Measurements from ENCODE around the gene FGD2.
A peak's percentile ranks its signal among the peaks of the same experiment; 100 is the strongest.

The FGD2 gene

GRCh38 chr6:36959555-36960250, 45.8 kb upstream of the FGD2 start:
- Histone ChIP-seq H4K8ac (ENCODE audit: low read depth, low read length) (no peak overlapping the region), H2BK5ac (ENCODE audit: low read length) (no peak overlapping the region), H3K27ac (ENCODE audit: low read depth, low read length) (no peak overlapping the region), H3K4ac (ENCODE audit: low read depth, low read length) (no peak overlapping the region), H3K23ac (ENCODE audit: low read length) (no peak overlapping the region), H3K27me3 (ENCODE audit: insufficient read depth, low read length, poor library complexity) (no peaks in the 10 kb centered on the region), H3K4me2 (ENCODE audit: low read length) (no peak overlapping the region), H2BK15ac (replicated peaks; ENCODE audit: low read depth) (no peak overlapping the region), H3K36me3 (ENCODE audit: control insufficient read depth, insufficient read depth, low read length) (no peaks in the 10 kb centered on the region), H3K4me1 (ENCODE audit: control insufficient read depth, low read depth, low read length) (peaks cover 7% of the 10 kb centered on the region), H2BK120ac (ENCODE audit: low read depth, low read length) (no peak overlapping the region), H3K79me1 (ENCODE audit: low read length) (no peaks in the 10 kb centered on the region), H3K79me2 (ENCODE audit: control insufficient read depth, insufficient read depth, low read length) (no peaks in the 10 kb centered on the region), H3K9ac (ENCODE audit: low read length) (no peak overlapping the region), H3K56ac (ENCODE audit: low read length) (no peak overlapping the region), H4K5ac (ENCODE audit: low read length) (no peak overlapping the region), H3K18ac (ENCODE audit: low read length) (no peak overlapping the region), H2AK5ac (ENCODE audit: low read length) (no peak overlapping the region), H3K4me3 (ENCODE audit: low read length) (no peak overlapping the region)
- no CpG with 5 or more reads among the region's 17 CpGs for WGBS (ENCODE audit: extremely low coverage, insufficient coverage, low lambda C conversion rate)
- no peak for DNase-seq

- no peaks in the 10 kb centered on the region for H3K27me3 ChIP-seq (ENCODE audit: insufficient read depth, low read length, poor library complexity)
These were observed 43.7 kb upstream of the FGD2 start for GRCh38 chr6:36961441-36962435.

GRCh38 chr6:36962874-36963273, 42.6 kb upstream of the FGD2 start:
- no peaks in the 10 kb centered on the region for H3K27me3 ChIP-seq (ENCODE audit: insufficient read depth, low read length, poor library complexity)
- peaks cover 4% of the 10 kb centered on the region for H3K36me3 ChIP-seq (ENCODE audit: control insufficient read depth, insufficient read depth, low read length)
- H3K79me1 ChIP-seq (ENCODE audit: low read length), result no peaks in the 10 kb centered on the region
- no peaks in the 10 kb centered on the region for H3K4me1 ChIP-seq (ENCODE audit: control insufficient read depth, low read depth, low read length)
- no peak overlapping the region for H3K4ac ChIP-seq (ENCODE audit: low read depth, low read length)
- H2AK5ac ChIP-seq (ENCODE audit: low read length), result no peak overlapping the region
- no peak overlapping the region for H2BK5ac ChIP-seq (ENCODE audit: low read length)
- H2BK120ac ChIP-seq (ENCODE audit: low read depth, low read length), result no peak overlapping the region
- no peak overlapping the region for H3K23ac ChIP-seq (ENCODE audit: low read length)
- H3K79me2 ChIP-seq (ENCODE audit: control insufficient read depth, insufficient read depth, low read length), result no peaks in the 10 kb centered on the region
- no peak overlapping the region for H3K18ac ChIP-seq (ENCODE audit: low read length)
- DNase-seq, result peak; percentile 96
- no peak overlapping the region for H3K9ac ChIP-seq (ENCODE audit: low read length)
- no peak overlapping the region for H4K5ac ChIP-seq (ENCODE audit: low read length)
- H2BK15ac ChIP-seq (replicated peaks; ENCODE audit: low read depth), result no peak overlapping the region
- H4K8ac ChIP-seq (ENCODE audit: low read depth, low read length), result no peak overlapping the region
- WGBS (ENCODE audit: extremely low coverage, insufficient coverage, low lambda C conversion rate), result no CpG with 5 or more reads among the region's 12 CpGs
- no peak overlapping the region for H3K4me3 ChIP-seq (ENCODE audit: low read length)
- no peak overlapping the region for H3K4me2 ChIP-seq (ENCODE audit: low read length)
- H3K56ac ChIP-seq (ENCODE audit: low read length), result no peak overlapping the region
- no peak overlapping the region for H3K27ac ChIP-seq (ENCODE audit: low read depth, low read length)

More at GRCh38 chr6:36961441-36962435, 43.7 kb upstream of the FGD2 start:
- WGBS (ENCODE audit: extremely low coverage, insufficient coverage, low lambda C conversion rate), result no CpG with 5 or more reads among the region's 40 CpGs
- Histone ChIP-seq H4K5ac (ENCODE audit: low read length) (no peak overlapping the region), H2AK5ac (ENCODE audit: low read length) (no peak overlapping the region), H3K27ac (ENCODE audit: low read depth, low read length) (no peak overlapping the region), H3K4ac (ENCODE audit: low read depth, low read length) (no peak overlapping the region), H3K4me1 (ENCODE audit: control insufficient read depth, low read depth, low read length) (no peaks in the 10 kb centered on the region), H3K79me2 (ENCODE audit: control insufficient read depth, insufficient read depth, low read length) (no peaks in the 10 kb centered on the region), H2BK15ac (replicated peaks; ENCODE audit: low read depth) (no peak overlapping the region), H2BK120ac (ENCODE audit: low read depth, low read length) (no peak overlapping the region), H3K23ac (ENCODE audit: low read length) (no peak overlapping the region), H3K4me2 (ENCODE audit: low read length) (no peak overlapping the region), H2BK5ac (ENCODE audit: low read length) (no peak overlapping the region), H3K4me3 (ENCODE audit: low read length) (no peak overlapping the region), H3K79me1 (ENCODE audit: low read length) (no peaks in the 10 kb centered on the region), H3K18ac (ENCODE audit: low read length) (no peak overlapping the region), H4K8ac (ENCODE audit: low read depth, low read length) (no peak overlapping the region), H3K56ac (ENCODE audit: low read length) (no peak overlapping the region), H3K9ac (ENCODE audit: low read length) (no peak overlapping the region), H3K36me3 (ENCODE audit: control insufficient read depth, insufficient read depth, low read length) (peaks cover 1% of the 10 kb centered on the region)
- no peak for DNase-seq

GRCh38 chr6:36963451-36964290, 41.8 kb upstream of the FGD2 start:
- Histone ChIP-seq H2BK15ac (replicated peaks; ENCODE audit: low read depth) (no peak overlapping the region), H3K4me2 (ENCODE audit: low read length) (no peak overlapping the region), H3K79me2 (ENCODE audit: control insufficient read depth, insufficient read depth, low read length) (no peaks in the 10 kb centered on the region), H3K23ac (ENCODE audit: low read length) (no peak overlapping the region), H2BK120ac (ENCODE audit: low read depth, low read length) (no peak overlapping the region), H3K9ac (ENCODE audit: low read length) (no peak overlapping the region), H3K4me3 (ENCODE audit: low read length) (no peak overlapping the region), H3K27ac (ENCODE audit: low read depth, low read length) (no peak overlapping the region), H2BK5ac (ENCODE audit: low read length) (no peak overlapping the region), H3K36me3 (ENCODE audit: control insufficient read depth, insufficient read depth, low read length) (peaks cover 9% of the 10 kb centered on the region), H3K4ac (ENCODE audit: low read depth, low read length) (no peak overlapping the region), H4K8ac (ENCODE audit: low read depth, low read length) (no peak overlapping the region), H4K5ac (ENCODE audit: low read length) (no peak overlapping the region), H3K4me1 (ENCODE audit: control insufficient read depth, low read depth, low read length) (no peaks in the 10 kb centered on the region), H3K18ac (ENCODE audit: low read length) (no peak overlapping the region), H2AK5ac (ENCODE audit: low read length) (no peak overlapping the region), H3K56ac (ENCODE audit: low read length) (no peak overlapping the region), H3K27me3 (ENCODE audit: insufficient read depth, low read length, poor library complexity) (no peaks in the 10 kb centered on the region), H3K79me1 (ENCODE audit: low read length) (no peaks in the 10 kb centered on the region)
- no peak for DNase-seq
- WGBS (ENCODE audit: extremely low coverage, insufficient coverage, low lambda C conversion rate), result no CpG with 5 or more reads among the region's 11 CpGs

- WGBS (ENCODE audit: extremely low coverage, insufficient coverage, low lambda C conversion rate), result no CpG with 5 or more reads among the region's 6 CpGs
- Histone ChIP-seq H4K5ac (ENCODE audit: low read length) (no peak overlapping the region), H2AK5ac (ENCODE audit: low read length) (no peak overlapping the region), H3K23ac (ENCODE audit: low read length) (no peak overlapping the region), H2BK5ac (ENCODE audit: low read length) (no peak overlapping the region), H3K36me3 (ENCODE audit: control insufficient read depth, insufficient read depth, low read length) (peaks cover 13% of the 10 kb centered on the region), H3K79me2 (ENCODE audit: control insufficient read depth, insufficient read depth, low read length) (no peaks in the 10 kb centered on the region), H3K4me2 (ENCODE audit: low read length) (no peak overlapping the region), H3K18ac (ENCODE audit: low read length) (no peak overlapping the region), H3K79me1 (ENCODE audit: low read length) (no peaks in the 10 kb centered on the region), H3K56ac (ENCODE audit: low read length) (no peak overlapping the region), H3K9ac (ENCODE audit: low read length) (no peak overlapping the region), H2BK15ac (replicated peaks; ENCODE audit: low read depth) (no peak overlapping the region), H3K4ac (ENCODE audit: low read depth, low read length) (no peak overlapping the region), H3K4me3 (ENCODE audit: low read length) (no peak overlapping the region), H3K27ac (ENCODE audit: low read depth, low read length) (no peak overlapping the region), H2BK120ac (ENCODE audit: low read depth, low read length) (no peak overlapping the region), H3K4me1 (ENCODE audit: control insufficient read depth, low read depth, low read length) (no peaks in the 10 kb centered on the region), H3K27me3 (ENCODE audit: insufficient read depth, low read length, poor library complexity) (no peaks in the 10 kb centered on the region), H4K8ac (ENCODE audit: low read depth, low read length) (no peak overlapping the region)
- no peak for DNase-seq
These were observed 41.1 kb upstream of the FGD2 start for GRCh38 chr6:36964349-36964748.
